NCI-H2107 (cell line): ENCODE results near the gene SPRED2.

Experiments
- DNase-seq: peaks from one replicate; lab custom pipeline; 2025; lab: John Stamatoyannopoulos, UW

SPRED2 gene

DNA sequence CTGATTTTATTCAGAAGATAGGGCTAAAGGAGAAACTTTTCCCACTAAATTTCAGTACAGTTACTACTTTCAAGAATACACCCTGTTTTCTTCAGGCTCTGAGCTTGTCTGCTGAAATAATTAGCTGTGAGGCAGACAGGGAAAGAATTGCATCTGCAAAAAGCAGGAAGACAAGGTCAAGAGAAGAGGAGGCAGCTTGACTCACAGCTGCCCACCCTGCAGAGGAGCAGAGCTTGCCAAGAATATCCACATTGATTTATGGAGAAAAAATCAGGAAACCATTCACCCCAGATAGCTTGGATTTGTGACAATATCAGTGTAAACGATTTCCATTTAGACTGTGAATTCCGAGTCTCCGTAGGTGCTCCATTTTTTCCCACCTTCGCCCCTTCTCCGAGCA lies 155.8 kb downstream of the SPRED2 start:
- no peak for DNase-seq

DNA sequence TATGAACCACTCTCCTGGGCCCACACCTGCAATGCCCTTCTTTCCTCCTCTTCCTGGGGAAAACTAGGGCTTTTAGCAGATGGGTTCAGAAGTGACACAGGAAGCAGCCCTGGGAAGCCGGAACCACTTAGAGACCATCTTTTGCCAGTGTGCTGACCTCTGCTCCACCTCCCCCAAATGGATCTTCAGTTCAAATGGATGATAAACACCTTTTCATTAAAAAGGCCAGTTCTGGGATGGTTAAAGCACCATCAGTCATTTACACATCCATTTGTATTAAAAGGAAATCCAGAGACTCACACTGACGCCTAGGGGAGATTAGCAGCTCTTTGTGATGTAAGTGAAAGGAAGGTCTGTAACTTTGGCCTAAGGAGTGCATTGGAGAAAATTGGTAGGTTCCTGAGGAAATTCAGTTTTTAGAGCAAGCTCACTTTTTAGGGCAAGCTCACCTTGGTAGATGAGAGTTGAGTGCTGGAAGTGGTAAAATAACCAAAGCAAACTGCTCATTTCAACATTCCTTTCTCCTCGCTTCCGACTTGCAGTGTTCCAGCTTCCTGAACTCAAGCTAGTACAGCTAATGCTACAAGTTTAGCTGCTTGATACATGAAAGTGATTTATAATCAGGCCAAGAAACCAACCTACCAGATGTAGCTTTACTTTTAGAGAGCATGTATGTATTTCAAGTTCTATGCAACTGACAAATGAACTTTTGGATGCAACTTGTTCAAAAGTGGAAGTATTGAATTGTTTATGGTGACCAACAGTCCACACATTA lies 157.1 kb downstream of the SPRED2 start:
- no peak for DNase-seq

DNA sequence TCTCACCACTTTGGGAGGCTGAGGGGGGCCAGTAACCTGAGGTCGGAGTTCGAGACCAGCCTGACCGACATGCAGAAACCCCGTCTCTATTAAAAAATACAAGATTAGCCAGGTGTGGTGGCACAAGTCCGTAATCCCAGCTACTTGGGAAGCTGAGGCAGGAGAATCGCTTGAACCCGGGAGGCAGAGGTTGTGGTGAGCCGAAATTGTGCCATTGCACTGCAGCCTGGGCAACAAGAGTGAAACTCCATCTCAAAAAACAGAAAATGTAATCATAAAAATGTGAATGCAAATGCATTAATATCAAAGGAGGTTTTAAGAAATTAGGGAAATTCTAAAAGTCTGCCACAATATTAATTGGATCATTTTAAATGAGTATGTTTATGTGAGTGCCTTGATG lies 159.1 kb downstream of the SPRED2 start:
- DNase-seq: no peak

DNA sequence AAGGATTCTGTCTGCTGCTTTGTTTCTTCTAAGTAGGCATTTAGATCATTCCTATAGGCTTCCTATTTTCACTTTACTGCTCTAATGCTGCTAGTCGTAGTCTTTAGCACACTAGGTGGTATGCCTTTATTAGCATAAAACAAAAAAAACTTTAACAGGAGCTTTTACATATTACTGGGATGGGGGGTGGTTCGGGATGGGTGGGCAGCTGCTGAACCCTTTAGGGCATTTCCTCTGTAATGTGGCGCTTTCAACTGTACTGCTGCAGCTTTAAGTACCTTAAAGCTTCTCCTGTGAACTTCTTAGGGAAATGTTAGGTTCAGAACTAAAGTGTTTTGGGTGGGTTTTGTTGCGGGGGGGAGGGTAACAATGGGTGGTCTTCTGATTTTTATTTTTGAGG lies 163.4 kb downstream of the SPRED2 start:
- DNase-seq: no peak

DNA sequence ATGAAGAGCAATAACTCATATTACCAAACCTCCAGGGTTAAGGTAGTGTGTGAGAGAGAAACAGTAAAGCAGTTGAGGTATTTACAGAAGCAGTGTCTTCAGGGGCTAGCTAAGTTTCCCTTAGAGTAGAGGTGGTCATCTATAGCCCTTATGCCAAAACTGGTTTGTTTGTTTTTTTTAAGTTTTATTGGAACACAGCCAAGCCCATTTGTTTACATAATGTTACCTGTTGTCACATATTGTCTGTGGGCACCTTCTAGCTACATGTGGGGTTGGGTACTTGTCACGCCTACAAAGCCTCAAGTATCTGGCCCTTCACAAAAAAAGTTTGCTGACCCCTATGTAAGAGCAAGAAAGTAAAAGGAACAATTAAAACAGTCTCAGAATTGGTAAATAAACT lies 165.4 kb downstream of the SPRED2 start:
- DNase-seq: no peak

DNA sequence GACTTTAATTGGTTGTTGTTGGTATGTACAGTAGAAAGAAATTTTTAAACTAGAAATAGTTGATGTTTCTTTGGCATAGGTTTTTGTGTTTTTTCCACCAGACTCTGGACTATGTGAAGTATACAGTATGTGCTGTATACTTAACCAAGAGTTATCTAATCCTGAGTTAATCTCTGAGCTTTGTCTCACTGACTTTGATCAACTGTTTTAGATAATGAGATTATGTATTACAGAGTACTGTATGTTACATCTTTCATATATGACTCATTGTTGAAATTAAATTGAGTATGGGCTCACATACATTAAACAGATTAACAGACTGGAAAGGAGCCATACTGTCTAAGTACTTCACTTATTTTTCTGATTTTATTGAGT lies 166.7 kb downstream of the SPRED2 start:
- DNase-seq: no peak

DNA sequence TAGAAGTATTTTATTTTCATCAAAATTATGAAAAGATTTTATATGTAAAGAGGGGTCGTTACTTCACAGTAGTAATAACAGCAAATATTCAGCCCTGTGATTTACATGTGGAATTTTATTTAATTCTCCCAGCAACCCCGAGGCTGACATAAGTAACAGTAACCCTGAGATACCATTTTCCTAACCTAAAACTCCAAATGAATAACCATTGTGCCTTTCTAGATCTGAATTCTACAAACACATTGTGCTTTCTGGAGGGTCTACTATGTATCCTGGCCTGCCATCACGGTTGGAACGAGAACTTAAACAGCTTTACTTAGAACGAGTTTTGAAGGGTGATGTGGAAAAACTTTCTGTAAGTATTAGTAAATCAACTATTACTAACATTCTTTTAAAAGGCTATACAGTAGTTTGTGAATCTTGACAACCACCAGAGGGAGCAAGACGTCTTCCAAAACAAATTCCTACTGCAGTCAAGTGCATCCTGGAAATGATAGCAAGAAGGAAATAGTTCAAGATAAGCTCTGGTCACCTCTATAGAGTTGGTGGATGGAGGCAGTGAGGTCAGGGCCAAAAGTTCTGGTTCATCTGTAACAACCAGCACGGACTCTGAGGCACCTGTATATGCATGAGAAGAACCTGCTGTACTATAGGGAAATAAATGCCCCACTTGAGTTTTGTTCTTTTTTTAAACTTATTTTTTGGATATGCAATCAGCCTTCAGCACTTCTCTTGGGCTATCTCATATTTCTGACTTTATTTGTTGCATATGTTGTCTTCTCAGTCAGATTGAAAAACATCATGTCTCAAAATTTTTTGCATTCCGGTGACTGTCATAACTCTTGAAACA lies 167.4 kb downstream of the SPRED2 start:
- DNase-seq: peak; percentile 45

DNA sequence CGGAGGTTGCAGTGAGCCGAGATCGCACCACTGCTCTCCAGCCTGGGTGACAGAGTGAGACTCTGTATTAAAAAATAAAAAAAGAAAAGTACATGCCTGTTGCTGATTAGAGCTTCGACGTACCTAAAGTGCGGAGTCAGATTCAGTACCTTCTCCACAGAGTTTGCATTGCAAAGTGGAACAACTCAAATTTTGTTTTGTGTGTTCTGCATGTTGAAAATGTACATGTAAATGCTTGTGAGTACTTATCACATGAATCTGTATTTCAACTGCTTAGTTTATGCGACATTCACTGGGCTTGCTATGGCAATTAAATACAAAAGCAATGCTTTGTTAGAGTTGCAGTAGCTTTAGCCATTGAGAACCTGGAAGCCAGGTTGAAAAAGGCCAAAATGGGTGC lies 168.4 kb downstream of the SPRED2 start:
- no peak for DNase-seq

DNA sequence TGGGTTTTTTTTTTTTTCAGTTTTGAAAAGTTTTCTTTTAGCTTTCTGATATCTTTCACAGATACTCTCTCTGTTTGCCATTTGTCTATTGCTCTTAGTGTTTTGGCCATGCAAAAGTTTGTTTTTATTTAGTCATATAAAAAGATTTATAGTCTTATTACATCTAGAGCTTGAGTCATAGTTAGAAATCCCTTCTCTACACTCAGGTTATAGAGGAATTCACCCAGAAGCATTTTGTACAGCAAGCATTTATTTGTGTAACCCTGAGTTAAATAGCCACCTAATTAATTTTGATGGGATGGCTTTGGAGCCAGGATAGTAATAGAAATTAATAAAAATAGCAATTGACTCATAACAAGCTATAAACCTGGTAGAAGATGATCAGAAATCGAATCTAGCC lies 169.1 kb downstream of the SPRED2 start:
- no peak for DNase-seq

DNA sequence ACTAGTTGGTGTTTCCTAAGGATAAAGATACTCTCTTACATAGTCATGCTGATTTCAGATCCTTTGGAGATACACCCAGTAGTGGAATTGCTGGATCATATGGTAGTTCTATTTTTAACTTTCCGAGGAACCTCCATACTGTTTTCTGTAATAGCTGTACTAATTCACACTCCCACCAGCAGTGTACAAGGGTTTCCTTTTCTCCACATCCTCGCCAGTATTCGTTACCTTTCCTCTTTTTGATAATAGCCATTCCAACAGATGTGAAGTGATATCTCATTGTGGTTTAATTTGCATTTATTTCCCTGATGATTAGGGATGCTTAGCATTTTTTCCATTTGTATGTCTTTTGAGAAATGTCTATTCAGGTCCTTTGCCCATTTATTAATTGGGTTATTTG lies 170.7 kb downstream of the SPRED2 start:
- no peak for DNase-seq
